K562 (cell line): ENCODE results near the gene RNU11. TPM values are rescaled to one million over a fixed set of nuclear protein-coding genes. Genes with fewer than 3 reads are reported as not detected.

Experiments used
- AFF4 ChIP-seq: sonication (generic); formaldehyde crosslinking; IDR thresholded peaks from 2 replicates; pipeline ENCODE4 v1.8.0; 2023; ENCODE audit warnings: mild to moderate bottlenecking, missing genetic modification reagents
- ETV5 ChIP-seq: sonication (generic); formaldehyde crosslinking; IDR thresholded peaks from 2 replicates; pipeline ENCODE4 v1.4.0; 2020; ENCODE audit warnings: low read depth, mild to moderate bottlenecking, missing genetic modification reagents
- FIP1L1 ChIP-seq: fragments of 200-400 bp; formaldehyde crosslinking; IDR thresholded peaks from 2 replicates; pipeline ENCODE4 v1.6.1; 2018; ENCODE audit warnings: mild to moderate bottlenecking, low read depth, low read length; ENCODE audit not compliant: poor library complexity, severe bottlenecking
- HINFP ChIP-seq: fragments of 450-650 bp; conservative IDR thresholded peaks from 2 replicates; pipeline ENCODE4 v1.6.1; 2016; ENCODE audit warnings: missing genetic modification characterization, low read depth, mild to moderate bottlenecking, control low read depth, missing compliant biosample characterization
- PBX2 ChIP-seq, 2 experiments: IDR thresholded peaks in 1 of 2; conservative IDR thresholded peaks in 1 of 2; 2 replicates each; pipeline ENCODE4 v1.6.1; 2016; ENCODE audit warnings: low read depth in 2 of 2, mild to moderate bottlenecking in 1 of 2, missing compliant biosample characterization in 1 of 2, missing genetic modification characterization in 1 of 2, moderate library complexity in 1 of 2
- SREBF2 ChIP-seq: sonication (generic); formaldehyde crosslinking; IDR thresholded peaks from 2 replicates; pipeline ENCODE4 v1.4.0; 2020; ENCODE audit warnings: mild to moderate bottlenecking, missing genetic modification reagents
- ZFP30 ChIP-seq: fragments of 250-450 bp; sonication (Bioruptor Pico); IDR thresholded peaks from 2 replicates; pipeline ENCODE4 v1.8.0; 2022; ENCODE audit warnings: moderate library complexity, mild to moderate bottlenecking, inconsistent platforms, borderline replicate concordance
- ZNF224 ChIP-seq: sonication (generic); formaldehyde crosslinking; IDR thresholded peaks from 2 replicates; pipeline ENCODE4 v1.8.0; 2022; ENCODE audit warnings: mild to moderate bottlenecking, missing genetic modification reagents
- polyA plus RNA-seq, 8 experiments: library from polyadenylated mRNA; depleted of rRNA in 4 of 8; stranded (reverse) in 5 of 8; unstranded in 3 of 8; fragments of >200 nt; fragmentation: Nextera tagmentation in 2 of 8; fragmentation: Illumina TruSeq in 1 of 8; extraction: Ambion mirVana in 2 of 8; extraction: Trizol in 1 of 8; gene quantifications; 2 replicates each; pipeline versions ENCODE4 v1.2.1 to v1.2.3, GENCODE V29; 2011 to 2014; ENCODE audit warnings: inconsistent platforms in 1 of 8, missing spikeins in 1 of 8
- total RNA-seq, 7 experiments: library from RNA; depleted of rRNA in 6 of 7; stranded (reverse); fragments of >200 nt in 6 of 7; fragmentation: Illumina TruSeq in 2 of 7; extraction: Trizol in 2 of 7; gene quantifications; 2 replicates each; pipeline versions ENCODE4 v1.2.1 to v1.2.3, GENCODE V29; 2011 to 2021; ENCODE audit warnings: low replicate concordance in 1 of 7
- TF ChIP-seq, protein P1 (sequence below), 3 experiments: fragments of 200-800 bp in 1 of 3; fragments of 250-450 bp in 1 of 3; fragments of 450-650 bp in 1 of 3; sonication (Bioruptor Pico) in 1 of 3; sonication (Bioruptor generic) in 1 of 3; formaldehyde crosslinking in 1 of 3; IDR thresholded peaks; 2 replicates each; pipeline versions ENCODE4 v1.6.1 to v1.8.0; 2016 to 2022; ENCODE audit warnings: mild to moderate bottlenecking in 2 of 3, missing genetic modification characterization in 2 of 3, missing compliant biosample characterization in 1 of 3, moderate library complexity in 1 of 3
- TF ChIP-seq, protein P2 (sequence below): conservative IDR thresholded peaks from 2 replicates; pipeline ENCODE4 v1.6.1; 2011; ENCODE audit warnings: low read depth, mild to moderate bottlenecking, low read length; ENCODE audit not compliant: control insufficient read depth

RNU11 gene
- total and polyA plus RNA-seq, 9 of the 15 experiments (the other 6 are each of a cell fraction or from before 2014, with no cell fraction given) = not detected

DNA sequence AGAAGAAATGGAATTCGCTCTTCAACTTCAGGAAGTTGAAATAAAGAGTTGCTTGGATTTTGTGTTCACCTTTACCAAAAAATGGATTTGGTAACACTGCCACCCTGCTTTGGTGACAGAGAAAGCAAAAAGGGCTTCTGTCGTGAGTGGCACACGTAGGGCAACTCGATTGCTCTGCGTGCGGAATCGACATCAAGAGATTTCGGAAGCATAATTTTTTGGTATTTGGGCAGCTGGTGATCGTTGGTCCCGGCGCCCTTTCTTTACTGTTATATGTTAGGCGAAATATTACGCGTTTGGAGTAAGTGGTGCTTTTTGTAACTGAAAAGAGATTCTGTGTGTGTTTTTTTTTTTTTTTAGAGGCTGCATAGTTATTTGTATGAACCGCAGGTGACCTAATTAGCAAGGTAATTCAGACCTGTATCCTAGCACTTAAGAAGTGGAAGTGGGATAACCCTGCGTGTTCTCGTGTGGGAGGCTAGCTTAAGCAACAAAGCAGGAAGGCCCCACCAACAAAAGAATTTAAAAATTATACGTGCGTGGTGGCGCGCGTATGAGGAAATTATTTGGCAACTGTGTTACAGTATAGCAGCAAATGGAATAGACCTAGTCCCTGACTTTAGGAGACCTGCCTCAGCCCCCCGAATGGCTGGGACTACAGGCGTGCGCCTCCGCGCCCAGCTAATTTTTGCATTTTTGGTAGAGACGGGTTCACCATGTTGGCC, at the start of gene RNU11 (continued):
- TF ChIP-seq, protein P1, sequence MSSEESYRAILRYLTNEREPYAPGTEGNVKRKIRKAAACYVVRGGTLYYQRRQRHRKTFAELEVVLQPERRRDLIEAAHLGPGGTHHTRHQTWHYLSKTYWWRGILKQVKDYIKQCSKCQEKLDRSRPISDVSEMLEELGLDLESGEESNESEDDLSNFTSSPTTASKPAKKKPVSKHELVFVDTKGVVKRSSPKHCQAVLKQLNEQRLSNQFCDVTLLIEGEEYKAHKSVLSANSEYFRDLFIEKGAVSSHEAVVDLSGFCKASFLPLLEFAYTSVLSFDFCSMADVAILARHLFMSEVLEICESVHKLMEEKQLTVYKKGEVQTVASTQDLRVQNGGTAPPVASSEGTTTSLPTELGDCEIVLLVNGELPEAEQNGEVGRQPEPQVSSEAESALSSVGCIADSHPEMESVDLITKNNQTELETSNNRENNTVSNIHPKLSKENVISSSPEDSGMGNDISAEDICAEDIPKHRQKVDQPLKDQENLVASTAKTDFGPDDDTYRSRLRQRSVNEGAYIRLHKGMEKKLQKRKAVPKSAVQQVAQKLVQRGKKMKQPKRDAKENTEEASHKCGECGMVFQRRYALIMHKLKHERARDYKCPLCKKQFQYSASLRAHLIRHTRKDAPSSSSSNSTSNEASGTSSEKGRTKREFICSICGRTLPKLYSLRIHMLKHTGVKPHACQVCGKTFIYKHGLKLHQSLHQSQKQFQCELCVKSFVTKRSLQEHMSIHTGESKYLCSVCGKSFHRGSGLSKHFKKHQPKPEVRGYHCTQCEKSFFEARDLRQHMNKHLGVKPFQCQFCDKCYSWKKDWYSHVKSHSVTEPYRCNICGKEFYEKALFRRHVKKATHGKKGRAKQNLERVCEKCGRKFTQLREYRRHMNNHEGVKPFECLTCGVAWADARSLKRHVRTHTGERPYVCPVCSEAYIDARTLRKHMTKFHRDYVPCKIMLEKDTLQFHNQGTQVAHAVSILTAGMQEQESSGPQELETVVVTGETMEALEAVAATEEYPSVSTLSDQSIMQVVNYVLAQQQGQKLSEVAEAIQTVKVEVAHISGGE (CRISPR knock-in tag; IDR thresholded peaks at IDR 0.05) = peak in 1 of 3 experiments; percentile 80; a peak in 3 of 6 replicates
- TF ChIP-seq FIP1L1 (no peak), AFF4 (CRISPR knock-in tag) (peak; percentile 100), ZNF224 (no peak), SREBF2 (peak; percentile 5; the same call in 1 of the 2 replicates), ETV5 (CRISPR knock-in tag) (no peak; the same call in none of the 2 replicates), HINFP (tag) (peak; percentile 60; the same call in 1 of the 2 replicates), ZFP30 (peak; percentile 97; the same call in 1 of the 2 replicates), PBX2 (CRISPR knock-in tag; IDR thresholded peaks at IDR 0.05; ENCODE audit: low read depth) (no peak), PBX2 (tag; conservative IDR thresholded peaks at IDR 0.05; ENCODE audit: low read depth) (0 out of 2 replicates have a peak, but pooled peaks have one; percentile 43)
- TF ChIP-seq, protein P2, sequence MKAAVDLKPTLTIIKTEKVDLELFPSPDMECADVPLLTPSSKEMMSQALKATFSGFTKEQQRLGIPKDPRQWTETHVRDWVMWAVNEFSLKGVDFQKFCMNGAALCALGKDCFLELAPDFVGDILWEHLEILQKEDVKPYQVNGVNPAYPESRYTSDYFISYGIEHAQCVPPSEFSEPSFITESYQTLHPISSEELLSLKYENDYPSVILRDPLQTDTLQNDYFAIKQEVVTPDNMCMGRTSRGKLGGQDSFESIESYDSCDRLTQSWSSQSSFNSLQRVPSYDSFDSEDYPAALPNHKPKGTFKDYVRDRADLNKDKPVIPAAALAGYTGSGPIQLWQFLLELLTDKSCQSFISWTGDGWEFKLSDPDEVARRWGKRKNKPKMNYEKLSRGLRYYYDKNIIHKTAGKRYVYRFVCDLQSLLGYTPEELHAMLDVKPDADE = peak; percentile 100
